ENCODE measurements around the gene STX18.

Gene STX18

GRCh38 chr4:4413806-4414205 is 128.0 kb downstream of the STX18 start:
- Histone ChIP-seq H3K27me3 (no peaks in the 10 kb centered on the region), H3K4me1 (ENCODE audit: control insufficient read depth in 1 of 2, insufficient read depth in 1 of 2, low read depth in 1 of 2, low read length in 1 of 2) (no peaks in the 10 kb centered on the region), H3K4me3 (ENCODE audit: low read depth in 1 of 2, low read length in 1 of 2) (no peak overlapping the region), H3K36me3 (peaks cover 12% of the 10 kb centered on the region), H3K27ac (no peak overlapping the region), H3K9me3 (no peaks in the 10 kb centered on the region)
- no peak for TF ChIP-seq CTCF (IDR thresholded peaks at IDR 0.05)

GRCh38 chr4:4413373-4413725 is 128.5 kb downstream of the STX18 start:
- H3K9me3 ChIP-seq: no peaks in the 10 kb centered on the region
- no peaks in the 10 kb centered on the region for H3K4me1 ChIP-seq (ENCODE audit: control insufficient read depth in 1 of 2, insufficient read depth in 1 of 2, low read depth in 1 of 2, low read length in 1 of 2)
- TF ChIP-seq CTCF (IDR thresholded peaks at IDR 0.05): no peak
- H3K27ac ChIP-seq: no peak overlapping the region
- peaks cover 7% of the 10 kb centered on the region for H3K36me3 ChIP-seq
- H3K27me3 ChIP-seq: no peaks in the 10 kb centered on the region
- H3K4me3 ChIP-seq (ENCODE audit: low read depth in 1 of 2, low read length in 1 of 2): no peak overlapping the region

- H3K27me3 ChIP-seq: no peaks in the 10 kb centered on the region
- no peak for TF ChIP-seq CTCF (IDR thresholded peaks at IDR 0.05)
- H3K36me3 ChIP-seq: peaks cover 2% of the 10 kb centered on the region
- H3K9me3 ChIP-seq: no peaks in the 10 kb centered on the region
- H3K27ac ChIP-seq: no peak overlapping the region
- no peak overlapping the region for H3K4me3 ChIP-seq (ENCODE audit: low read depth in 1 of 2, low read length in 1 of 2)
- H3K4me1 ChIP-seq (ENCODE audit: control insufficient read depth in 1 of 2, insufficient read depth in 1 of 2, low read depth in 1 of 2, low read length in 1 of 2): no peaks in the 10 kb centered on the region
These were observed 129.0 kb downstream of the STX18 start for GRCh38 chr4:4412641-4413372.

GRCh38 chr4:4411906-4412305 is 129.9 kb downstream of the STX18 start:
- no peaks in the 10 kb centered on the region for H3K36me3 ChIP-seq
- H3K9me3 ChIP-seq: no peaks in the 10 kb centered on the region
- H3K4me3 ChIP-seq (ENCODE audit: low read depth in 1 of 2, low read length in 1 of 2): no peak overlapping the region
- H3K4me1 ChIP-seq (ENCODE audit: control insufficient read depth in 1 of 2, insufficient read depth in 1 of 2, low read depth in 1 of 2, low read length in 1 of 2): no peaks in the 10 kb centered on the region
- no peak overlapping the region for H3K27ac ChIP-seq
- TF ChIP-seq CTCF (IDR thresholded peaks at IDR 0.05): no peak
- no peaks in the 10 kb centered on the region for H3K27me3 ChIP-seq

- Histone ChIP-seq H3K4me3 (ENCODE audit: low read depth in 1 of 2, low read length in 1 of 2) (no peak overlapping the region), H3K9me3 (no peaks in the 10 kb centered on the region), H3K4me1 (ENCODE audit: control insufficient read depth in 1 of 2, insufficient read depth in 1 of 2, low read depth in 1 of 2, low read length in 1 of 2) (no peaks in the 10 kb centered on the region), H3K27ac (no peak overlapping the region), H3K27me3 (no peaks in the 10 kb centered on the region), H3K36me3 (no peaks in the 10 kb centered on the region)
- no peak for TF ChIP-seq CTCF (IDR thresholded peaks at IDR 0.05)
These were observed 131.6 kb downstream of the STX18 start for GRCh38 chr4:4410271-4410670.

All from neutrophil (primary cell).